OCI-LY3 (cell line): ENCODE data around the gene UBE4A.

Experiments
- H2AFZ ChIP-seq: fragments of 200-600, 300-600 bp; shearing (Covaris generic); 2 replicates; pipeline ENCODE4 v1.6.0; 2014; ENCODE audit warnings: antibody characterized with exemption, low read depth, low read length
- H3K27ac ChIP-seq: fragments of 200-600, 300-600 bp; sonication (generic); 2 replicates; pipeline ENCODE4 v1.5.1; 2014; ENCODE audit warnings: mild to moderate bottlenecking, low read length, moderate library complexity, mixed read lengths
- H3K27me3 ChIP-seq: fragments of 200-600, 300-600 bp; sonication (generic); 2 replicates; pipeline ENCODE4 v1.6.1; 2014; ENCODE audit warnings: low read depth, low read length, mixed read lengths
- H3K36me3 ChIP-seq: fragments of 200-600, 300-600 bp; sonication (generic); replicated peaks from 2 replicates; pipeline ENCODE3; 2014; ENCODE audit warnings: low read depth, low read length, mixed read lengths
- H3K4me1 ChIP-seq: fragments of 300-600, 200-600 bp; sonication (generic); 2 replicates; pipeline ENCODE4 v1.6.1; 2014; ENCODE audit warnings: low read length, mixed read lengths
- H3K4me2 ChIP-seq: fragments of 200-600, 300-600 bp; sonication (generic); 2 replicates; pipeline ENCODE4 v1.6.1; 2014; ENCODE audit warnings: low read length, mixed read lengths
- H3K4me3 ChIP-seq: fragments of 300-600, 200-600 bp; sonication (generic); 2 replicates; pipeline ENCODE4 v1.5.1; 2014; ENCODE audit warnings: antibody characterized with exemption, mild to moderate bottlenecking, low read length, moderate library complexity
- H3K79me2 ChIP-seq: fragments of 300-600, 200-600 bp; shearing (Covaris generic); 2 replicates; pipeline ENCODE4 v1.6.1; 2014; ENCODE audit warnings: mild to moderate bottlenecking, low read length, mixed read lengths
- H3K9ac ChIP-seq: fragments of 300-600, 200-600 bp; shearing (Covaris generic); 2 replicates; pipeline ENCODE4 v1.6.0; 2014; ENCODE audit warnings: mild to moderate bottlenecking, low read length, moderate library complexity
- H3K9me3 ChIP-seq: fragments of 200-600, 300-600 bp; shearing (Covaris generic); 2 replicates; pipeline ENCODE4 v1.6.1; 2014; ENCODE audit warnings: low read length, mixed read lengths; ENCODE audit not compliant: insufficient read depth
- H4K20me1 ChIP-seq: fragments of 200-600, 300-600 bp; sonication (generic); 2 replicates; pipeline ENCODE4 v1.6.1; 2016; ENCODE audit warnings: low read length, mixed read lengths; ENCODE audit not compliant: insufficient read depth
- EZH2phosphoT487 ChIP-seq: fragments of 200-600 bp; shearing (Covaris generic); IDR thresholded peaks from 2 replicates; pipeline ENCODE4 v1.6.1; 2018; ENCODE audit warnings: antibody characterized with exemption, mixed run types, low read depth
- TF ChIP-seq, protein P1 (sequence below): fragments of 200-600, 300-600 bp; sonication (generic); IDR thresholded peaks from 2 replicates; pipeline ENCODE4 v1.5.1; 2014; ENCODE audit warnings: antibody characterized with exemption, low read length, low read depth

The UBE4A gene, protein sequence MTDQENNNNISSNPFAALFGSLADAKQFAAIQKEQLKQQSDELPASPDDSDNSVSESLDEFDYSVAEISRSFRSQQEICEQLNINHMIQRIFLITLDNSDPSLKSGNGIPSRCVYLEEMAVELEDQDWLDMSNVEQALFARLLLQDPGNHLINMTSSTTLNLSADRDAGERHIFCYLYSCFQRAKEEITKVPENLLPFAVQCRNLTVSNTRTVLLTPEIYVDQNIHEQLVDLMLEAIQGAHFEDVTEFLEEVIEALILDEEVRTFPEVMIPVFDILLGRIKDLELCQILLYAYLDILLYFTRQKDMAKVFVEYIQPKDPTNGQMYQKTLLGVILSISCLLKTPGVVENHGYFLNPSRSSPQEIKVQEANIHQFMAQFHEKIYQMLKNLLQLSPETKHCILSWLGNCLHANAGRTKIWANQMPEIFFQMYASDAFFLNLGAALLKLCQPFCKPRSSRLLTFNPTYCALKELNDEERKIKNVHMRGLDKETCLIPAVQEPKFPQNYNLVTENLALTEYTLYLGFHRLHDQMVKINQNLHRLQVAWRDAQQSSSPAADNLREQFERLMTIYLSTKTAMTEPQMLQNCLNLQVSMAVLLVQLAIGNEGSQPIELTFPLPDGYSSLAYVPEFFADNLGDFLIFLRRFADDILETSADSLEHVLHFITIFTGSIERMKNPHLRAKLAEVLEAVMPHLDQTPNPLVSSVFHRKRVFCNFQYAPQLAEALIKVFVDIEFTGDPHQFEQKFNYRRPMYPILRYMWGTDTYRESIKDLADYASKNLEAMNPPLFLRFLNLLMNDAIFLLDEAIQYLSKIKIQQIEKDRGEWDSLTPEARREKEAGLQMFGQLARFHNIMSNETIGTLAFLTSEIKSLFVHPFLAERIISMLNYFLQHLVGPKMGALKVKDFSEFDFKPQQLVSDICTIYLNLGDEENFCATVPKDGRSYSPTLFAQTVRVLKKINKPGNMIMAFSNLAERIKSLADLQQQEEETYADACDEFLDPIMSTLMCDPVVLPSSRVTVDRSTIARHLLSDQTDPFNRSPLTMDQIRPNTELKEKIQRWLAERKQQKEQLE

DNA sequence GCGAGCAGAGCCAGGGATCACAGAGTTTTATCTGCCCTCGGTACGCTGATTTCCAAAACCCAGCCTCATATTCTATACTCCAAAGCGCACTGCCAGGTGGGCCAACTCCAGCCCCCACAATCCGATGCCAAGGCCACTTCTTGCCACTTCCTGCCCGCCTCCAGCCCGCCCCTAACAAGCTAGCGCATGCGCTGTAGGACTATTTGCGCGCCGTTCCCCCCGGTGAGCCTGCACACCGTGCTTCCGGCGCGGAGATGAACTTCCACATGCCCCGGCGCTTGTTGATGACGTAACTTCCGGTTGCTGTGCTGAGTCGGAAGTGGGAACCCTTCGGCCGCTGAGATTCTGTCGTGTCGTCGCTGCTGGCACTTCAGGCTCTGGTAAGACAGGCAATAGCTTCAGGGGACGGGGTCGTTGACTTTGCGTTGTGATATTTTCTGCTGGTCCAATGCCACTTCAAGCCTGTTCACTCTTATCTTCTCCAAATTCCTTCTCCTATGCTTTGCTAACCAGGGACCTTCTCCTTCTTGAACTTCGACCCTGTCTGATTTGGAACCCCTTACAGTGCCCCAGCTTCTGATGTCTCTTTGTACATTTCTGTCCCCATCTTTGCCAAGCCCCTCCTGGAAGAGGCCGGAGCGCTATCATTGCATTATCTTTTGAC lies at the start of gene UBE4A:
TSS of gene UBE4A (plus strand) at position 306 of the 664 bp plus-strand sequence. CDS start 5,481 bp downstream, outside the sequence.
- H3K9me3 ChIP-seq: no peaks in the 10 kb centered on the region
- peak within 1 kb of the TSS; percentile 81 for H2AFZ ChIP-seq
- peaks cover 16% of the 10 kb centered on the region for H3K4me1 ChIP-seq
- peak within 1 kb of the TSS; percentile 90 for H3K4me3 ChIP-seq
- no peaks in the 10 kb centered on the region for H3K27me3 ChIP-seq
- no peak for TF ChIP-seq EZH2phosphoT487
- TF ChIP-seq, protein P1, sequence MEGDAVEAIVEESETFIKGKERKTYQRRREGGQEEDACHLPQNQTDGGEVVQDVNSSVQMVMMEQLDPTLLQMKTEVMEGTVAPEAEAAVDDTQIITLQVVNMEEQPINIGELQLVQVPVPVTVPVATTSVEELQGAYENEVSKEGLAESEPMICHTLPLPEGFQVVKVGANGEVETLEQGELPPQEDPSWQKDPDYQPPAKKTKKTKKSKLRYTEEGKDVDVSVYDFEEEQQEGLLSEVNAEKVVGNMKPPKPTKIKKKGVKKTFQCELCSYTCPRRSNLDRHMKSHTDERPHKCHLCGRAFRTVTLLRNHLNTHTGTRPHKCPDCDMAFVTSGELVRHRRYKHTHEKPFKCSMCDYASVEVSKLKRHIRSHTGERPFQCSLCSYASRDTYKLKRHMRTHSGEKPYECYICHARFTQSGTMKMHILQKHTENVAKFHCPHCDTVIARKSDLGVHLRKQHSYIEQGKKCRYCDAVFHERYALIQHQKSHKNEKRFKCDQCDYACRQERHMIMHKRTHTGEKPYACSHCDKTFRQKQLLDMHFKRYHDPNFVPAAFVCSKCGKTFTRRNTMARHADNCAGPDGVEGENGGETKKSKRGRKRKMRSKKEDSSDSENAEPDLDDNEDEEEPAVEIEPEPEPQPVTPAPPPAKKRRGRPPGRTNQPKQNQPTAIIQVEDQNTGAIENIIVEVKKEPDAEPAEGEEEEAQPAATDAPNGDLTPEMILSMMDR: no peak
- peaks cover 47% of the 10 kb centered on the region for H3K79me2 ChIP-seq
- no peaks in the 10 kb centered on the region for H3K36me3 ChIP-seq
- H3K9ac ChIP-seq: peak within 1 kb of the TSS; percentile 87
- H4K20me1 ChIP-seq: no peaks in the 10 kb centered on the region
- peak within 1 kb of the TSS; percentile 32 for H3K27ac ChIP-seq
- peak within 1 kb of the TSS; percentile 93 for H3K4me2 ChIP-seq

DNA sequence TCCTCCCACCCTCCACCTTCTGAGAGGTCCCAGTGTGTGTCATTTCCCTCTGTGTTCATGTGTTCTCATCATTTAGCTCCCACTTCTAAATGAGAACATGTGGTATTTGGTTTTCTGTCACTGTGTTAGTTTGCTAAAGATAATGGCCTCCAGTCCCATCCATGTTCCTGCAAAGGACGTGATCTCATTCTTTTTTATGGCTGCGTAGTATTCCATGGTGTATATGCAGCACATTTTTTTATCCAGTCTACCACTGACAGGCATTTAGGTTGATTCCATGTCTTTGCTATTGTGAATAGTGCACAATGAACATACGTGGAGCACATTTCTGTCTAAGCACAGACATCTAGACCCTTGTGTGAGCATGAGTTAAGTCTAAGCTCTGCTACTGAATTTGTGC lies 49.1 kb upstream of the UBE4A start:
- H3K79me2 ChIP-seq: no peaks in the 10 kb centered on the region
- peaks cover 13% of the 10 kb centered on the region for H3K27me3 ChIP-seq
- H3K36me3 ChIP-seq: no peaks in the 10 kb centered on the region
- H4K20me1 ChIP-seq: no peaks in the 10 kb centered on the region
- H3K4me3 ChIP-seq: no peak overlapping the region
- no peak overlapping the region for H3K4me2 ChIP-seq
- H3K9ac ChIP-seq: no peak overlapping the region
- no peaks in the 10 kb centered on the region for H3K4me1 ChIP-seq
- no peak overlapping the region for H2AFZ ChIP-seq
- TF ChIP-seq, protein P1: no peak
- no peak for TF ChIP-seq EZH2phosphoT487
- no peak overlapping the region for H3K27ac ChIP-seq
- H3K9me3 ChIP-seq: no peaks in the 10 kb centered on the region

DNA sequence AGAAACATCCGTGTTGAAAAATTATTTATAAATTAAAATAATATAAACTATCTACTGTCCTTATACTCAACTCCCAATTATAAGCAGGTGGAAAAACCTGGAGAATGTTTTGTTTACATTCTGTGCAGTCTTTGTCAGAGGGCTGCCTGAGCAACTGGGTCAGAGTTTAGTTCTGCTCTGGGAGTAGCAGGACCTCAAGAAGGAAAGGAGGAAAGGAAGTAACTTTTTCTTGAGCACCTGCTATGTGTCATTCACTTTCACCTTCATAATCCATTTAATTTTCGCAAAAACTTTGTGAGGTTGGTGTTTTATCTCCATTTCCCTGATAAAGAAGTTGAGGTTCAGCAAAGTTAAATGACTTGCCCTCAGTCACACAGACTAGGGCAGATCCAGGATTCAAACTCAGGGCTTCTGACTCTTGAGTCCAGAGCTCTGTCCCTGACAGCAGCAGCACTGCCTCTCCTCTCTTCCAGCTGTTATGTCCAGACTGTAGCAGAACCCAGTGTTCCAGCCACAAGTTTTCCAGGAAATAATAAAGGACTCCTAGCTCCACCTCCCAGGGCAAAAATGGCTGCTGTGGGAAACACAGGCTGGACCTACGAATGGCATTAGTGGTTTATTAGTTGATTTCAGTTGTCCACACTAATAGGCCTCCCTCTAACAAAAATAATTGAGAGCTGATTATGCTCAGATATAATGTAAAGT lies 48.5 kb upstream of the UBE4A start:
- Histone ChIP-seq H3K9ac (no peak overlapping the region), H3K9me3 (no peaks in the 10 kb centered on the region), H2AFZ (no peak overlapping the region), H3K79me2 (no peaks in the 10 kb centered on the region), H4K20me1 (no peaks in the 10 kb centered on the region), H3K4me2 (no peak overlapping the region), H3K27ac (no peak overlapping the region), H3K4me3 (no peak overlapping the region), H3K4me1 (no peaks in the 10 kb centered on the region), H3K36me3 (no peaks in the 10 kb centered on the region), H3K27me3 (peaks cover 13% of the 10 kb centered on the region)
- no peak for TF ChIP-seq EZH2phosphoT487
- TF ChIP-seq, protein P1: no peak
